CD14-positive monocyte (primary cell): ENCODE results near the gene TNIK. TPM values are rescaled to one million over a fixed set of nuclear protein-coding genes. Genes with fewer than 3 reads are reported as not detected.

Source experiments
- DNase-seq, 3 donors: peaks; one replicate each; pipeline ENCODE4 v3.0.0-alpha.2; 2011 to 2022
- H2AFZ ChIP-seq: 2 replicates; pipeline ENCODE4 v1.6.0; 2012; ENCODE audit warnings: mild to moderate bottlenecking, low read depth, low read length, inconsistent platforms; ENCODE audit not compliant: insufficient read depth, poor library complexity, severe bottlenecking
- H3K27ac ChIP-seq, 2 donors: 1 replicate in 1 of 2; 2 replicates in 1 of 2; pipeline ENCODE4 v1.5.1; 2012 to 2013; ENCODE audit warnings: low read length in 2 of 2, control low read depth in 1 of 2, inconsistent platforms in 1 of 2, low read depth in 1 of 2, mild to moderate bottlenecking in 1 of 2
- H3K27me3 ChIP-seq, 2 donors: one replicate each; pipeline versions ENCODE4 v1.6.0 to v1.6.1; 2011 to 2013; ENCODE audit warnings: low read length in 2 of 2; ENCODE audit not compliant: control insufficient read depth in 2 of 2, insufficient read depth in 2 of 2
- H3K36me3 ChIP-seq, 2 donors: replicated peaks in 1 of 2; 1 replicate in 1 of 2; 2 replicates in 1 of 2; pipeline versions ENCODE4 v1.5.1 to v1.6.1; 2012 to 2013; ENCODE audit warnings: low read length in 2 of 2, control low read depth in 1 of 2, inconsistent platforms in 1 of 2, mild to moderate bottlenecking in 1 of 2; ENCODE audit not compliant: insufficient read depth in 2 of 2, control insufficient read depth in 1 of 2
- H3K4me1 ChIP-seq, 2 donors: 1 replicate in 1 of 2; 2 replicates in 1 of 2; pipeline versions ENCODE4 v1.5.1 to v1.6.1; 2012 to 2013; ENCODE audit warnings: low read length in 2 of 2, control low read depth in 1 of 2, inconsistent platforms in 1 of 2, mild to moderate bottlenecking in 1 of 2, moderate library complexity in 1 of 2; ENCODE audit not compliant: insufficient read depth in 2 of 2, control insufficient read depth in 1 of 2
- H3K4me2 ChIP-seq: replicated peaks from 2 replicates; pipeline ENCODE3; 2012; ENCODE audit warnings: low read length, moderate library complexity, mild to moderate bottlenecking; ENCODE audit not compliant: poor library complexity, severe bottlenecking; ENCODE audit errors: extremely low read depth
- H3K4me3 ChIP-seq, 3 experiments: fragments of 200-600 bp in 1 of 3; sonication (generic) in 1 of 3; replicated peaks in 1 of 3; 1 replicate in 2 of 3; 2 replicates in 1 of 3; pipeline ENCODE4 v1.5.1; 2011 to 2013; ENCODE audit warnings: low read length in 3 of 3, mild to moderate bottlenecking in 3 of 3, control low read depth in 2 of 3, low read depth in 2 of 3, inconsistent platforms in 1 of 3, moderate library complexity in 1 of 3
- H3K79me2 ChIP-seq: 2 replicates; pipeline ENCODE4 v1.6.0; 2012; ENCODE audit warnings: mild to moderate bottlenecking, control low read depth, inconsistent platforms, low read length, moderate library complexity; ENCODE audit not compliant: insufficient read depth
- H3K9ac ChIP-seq: 2 replicates; pipeline ENCODE4 v1.6.0; 2017; ENCODE audit warnings: low read length, mild to moderate bottlenecking; ENCODE audit not compliant: insufficient read depth, poor library complexity, severe bottlenecking
- H3K9me3 ChIP-seq, 2 donors: replicated peaks in 1 of 2; 1 replicate in 1 of 2; 2 replicates in 1 of 2; pipeline versions ENCODE4 v1.5.1 to v1.6.1; 2012 to 2013; ENCODE audit warnings: low read length in 2 of 2, control low read depth in 1 of 2; ENCODE audit not compliant: control insufficient read depth in 1 of 2, insufficient read depth in 1 of 2
- H4K20me1 ChIP-seq: 2 replicates; pipeline ENCODE4 v1.6.0; 2012; ENCODE audit warnings: mild to moderate bottlenecking, low read length, control low read depth, moderate library complexity; ENCODE audit not compliant: insufficient read depth
- H3K27ac Mint-ChIP-seq, 7 donors: one replicate each; pipeline ENCODE4 v1.8.0; 2020; ENCODE audit warnings: mild to moderate bottlenecking in 7 of 7, mixed read lengths in 7 of 7, moderate library complexity in 6 of 7, inconsistent platforms in 2 of 7
- H3K27me3 Mint-ChIP-seq, 3 donors: one replicate each; pipeline ENCODE4 v1.8.0; 2021 to 2022; ENCODE audit warnings: low read depth in 3 of 3, mild to moderate bottlenecking in 3 of 3, mixed read lengths in 3 of 3, moderate library complexity in 3 of 3, inconsistent platforms in 1 of 3
- H3K36me3 Mint-ChIP-seq, 2 donors: one replicate each; pipeline ENCODE4 v1.8.0; 2020; ENCODE audit warnings: mixed read lengths in 2 of 2, inconsistent platforms in 1 of 2, mild to moderate bottlenecking in 1 of 2
- H3K4me1 Mint-ChIP-seq: one replicate; pipeline ENCODE4 v1.8.0; 2020; ENCODE audit warnings: mild to moderate bottlenecking, mixed read lengths
- H3K4me3 Mint-ChIP-seq, 2 donors: one replicate each; pipeline ENCODE4 v1.8.0; 2020; ENCODE audit warnings: mild to moderate bottlenecking in 2 of 2, mixed read lengths in 2 of 2, moderate library complexity in 1 of 2
- H3K9me3 Mint-ChIP-seq, 7 donors: one replicate each; pipeline ENCODE4 v1.8.0; 2020 to 2022; ENCODE audit warnings: mixed read lengths in 7 of 7, mild to moderate bottlenecking in 6 of 7, moderate library complexity in 6 of 7, inconsistent platforms in 2 of 7
- WGBS: methylation state at CpG from one replicate; pipeline ENCODE4 v1.1.5; 2013; ENCODE audit warnings: missing lambda C conversion rate; ENCODE audit not compliant: insufficient coverage; 5-methylcytosine and 5-hydroxymethylcytosine counted together
- intact Hi-C, 2 donors: fragments of 100-400 bp; cut with micrococcal nuclease; formaldehyde crosslinking; loops; one replicate each; pipeline versions ENCODE4 v1.15.0 to v1.15.1; 2023
- polyA plus RNA-seq, 3 donors: library from polyadenylated mRNA; depleted of rRNA in 1 of 3; unstranded in 2 of 3; stranded (reverse) in 1 of 3; fragments of 300-500 nt in 2 of 3; fragments of >200 nt in 1 of 3; fragmentation: Illumina TruSeq in 2 of 3; gene quantifications; 1 replicate in 2 of 3; 2 replicates in 1 of 3; pipeline ENCODE4 v1.2.3, GENCODE V29; 2012 to 2021
- TF ChIP-seq, protein P1 (sequence below): fragments of 200-600 bp; IDR thresholded peaks from one replicate; pipeline ENCODE4 v1.8.0; 2022; ENCODE audit warnings: antibody characterized with exemption, mild to moderate bottlenecking

The TNIK gene
- polyA plus RNA-seq, 3 donors: 0.36 to 1.8 (median 0.75) TPM

DNA sequence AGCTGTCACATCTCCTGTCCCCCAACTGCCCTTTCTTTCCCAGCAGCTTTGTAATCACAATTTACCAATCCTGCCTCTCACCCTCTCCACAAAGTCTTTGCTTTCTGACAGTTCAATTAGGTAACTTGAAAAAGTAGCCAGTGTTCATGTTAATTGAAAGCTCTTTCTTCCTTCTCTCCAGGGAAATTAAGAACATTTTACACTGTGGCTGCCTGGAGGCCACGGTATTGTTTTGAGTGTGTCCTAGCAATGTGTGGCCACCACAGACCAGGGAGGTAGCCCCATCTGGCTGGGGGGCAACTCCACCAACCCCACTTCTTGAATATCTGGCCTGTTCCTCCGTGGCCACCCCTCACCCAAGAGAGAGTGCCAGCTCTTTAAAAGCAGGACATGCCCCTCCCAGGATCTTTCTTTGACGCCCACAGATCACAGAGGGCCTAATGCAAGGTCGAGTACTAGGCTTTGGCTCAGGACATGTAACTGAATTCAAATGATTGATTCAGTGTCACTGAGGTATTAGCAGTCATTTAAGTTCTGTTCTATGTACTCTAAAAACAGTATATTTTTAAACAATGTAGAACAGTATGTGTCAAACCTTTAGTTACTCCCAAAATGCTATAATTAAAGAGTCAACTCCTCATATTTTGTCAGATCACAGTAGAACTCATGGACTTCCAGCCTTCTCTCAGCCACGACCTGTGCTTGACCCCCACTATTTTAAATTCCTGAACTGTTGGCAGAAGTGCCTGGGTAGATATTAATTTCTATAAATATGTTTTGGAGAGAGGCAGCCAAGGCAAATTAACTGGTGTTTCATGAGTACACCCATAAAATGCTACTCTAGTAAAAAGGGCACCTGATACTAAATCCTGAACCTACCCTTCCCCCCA lies 164.5 kb downstream of the TNIK start:
- Histone ChIP-seq H3K36me3 (no peaks in the 10 kb centered on the region), H3K4me1 (no peaks in the 10 kb centered on the region), H4K20me1 (no peaks in the 10 kb centered on the region), H3K9ac (no peak overlapping the region), H2AFZ (no peak overlapping the region), H3K27me3 (no peaks in the 10 kb centered on the region), H3K27ac (no peak overlapping the region), H3K4me2 (no peak overlapping the region), H3K4me3 (no peak overlapping the region), H3K79me2 (no peaks in the 10 kb centered on the region), H3K9me3 (no peaks in the 10 kb centered on the region)
- H3K4me1 Mint-ChIP-seq: no peaks in the 10 kb centered on the region
- DNase-seq: no peak
- H3K4me3 Mint-ChIP-seq: no peak overlapping the region
- intact Hi-C loops: no loop called here
- peaks cover 0 to 9% (median 3%) of the 10 kb centered on the region in 7 donors for H3K9me3 Mint-ChIP-seq
- peaks cover under 1 to 2% (median 1%) of the 10 kb centered on the region in 3 donors for H3K27me3 Mint-ChIP-seq
- TF ChIP-seq, protein P1, sequence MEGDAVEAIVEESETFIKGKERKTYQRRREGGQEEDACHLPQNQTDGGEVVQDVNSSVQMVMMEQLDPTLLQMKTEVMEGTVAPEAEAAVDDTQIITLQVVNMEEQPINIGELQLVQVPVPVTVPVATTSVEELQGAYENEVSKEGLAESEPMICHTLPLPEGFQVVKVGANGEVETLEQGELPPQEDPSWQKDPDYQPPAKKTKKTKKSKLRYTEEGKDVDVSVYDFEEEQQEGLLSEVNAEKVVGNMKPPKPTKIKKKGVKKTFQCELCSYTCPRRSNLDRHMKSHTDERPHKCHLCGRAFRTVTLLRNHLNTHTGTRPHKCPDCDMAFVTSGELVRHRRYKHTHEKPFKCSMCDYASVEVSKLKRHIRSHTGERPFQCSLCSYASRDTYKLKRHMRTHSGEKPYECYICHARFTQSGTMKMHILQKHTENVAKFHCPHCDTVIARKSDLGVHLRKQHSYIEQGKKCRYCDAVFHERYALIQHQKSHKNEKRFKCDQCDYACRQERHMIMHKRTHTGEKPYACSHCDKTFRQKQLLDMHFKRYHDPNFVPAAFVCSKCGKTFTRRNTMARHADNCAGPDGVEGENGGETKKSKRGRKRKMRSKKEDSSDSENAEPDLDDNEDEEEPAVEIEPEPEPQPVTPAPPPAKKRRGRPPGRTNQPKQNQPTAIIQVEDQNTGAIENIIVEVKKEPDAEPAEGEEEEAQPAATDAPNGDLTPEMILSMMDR: no peak
- no peak overlapping the region for H3K27ac Mint-ChIP-seq
- no peaks in the 10 kb centered on the region for H3K36me3 Mint-ChIP-seq
- 94% methylated on average over 2 of the region's 5 CpGs for WGBS

DNA sequence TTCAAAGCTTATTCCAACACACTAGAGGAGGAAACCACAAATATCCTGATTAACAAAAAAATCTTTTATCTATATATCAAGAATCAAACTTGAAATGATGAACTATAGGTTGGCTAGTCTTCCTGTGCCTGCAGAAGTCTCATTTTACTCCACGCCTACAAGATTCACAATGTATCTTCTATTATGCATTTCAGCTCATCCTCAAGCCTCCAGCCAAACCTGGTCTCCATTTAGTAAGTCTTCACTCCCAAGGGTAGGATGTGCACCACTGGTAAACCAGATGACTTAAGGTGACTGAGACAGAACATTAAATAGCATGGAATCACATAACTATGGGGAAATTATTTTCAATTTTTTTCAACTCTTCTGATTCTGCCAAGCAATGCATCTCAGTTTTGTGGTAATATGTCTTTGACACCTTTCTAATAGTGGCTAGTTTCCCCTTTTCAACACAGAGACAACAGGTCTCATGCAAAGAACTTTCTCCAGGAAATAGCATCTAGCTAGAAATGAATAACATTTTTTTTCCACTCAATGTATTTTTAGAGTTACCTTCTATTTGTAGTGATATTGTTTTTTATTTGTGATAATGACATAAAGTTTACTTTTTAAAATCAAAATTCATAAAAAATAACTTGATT lies 166.9 kb downstream of the TNIK start:
- H3K36me3 ChIP-seq: no peaks in the 10 kb centered on the region
- peaks cover 0 to 3% (median 1%) of the 10 kb centered on the region in 7 donors for H3K9me3 Mint-ChIP-seq
- H3K9ac ChIP-seq: no peak overlapping the region
- WGBS: no CpG with 5 or more reads among the region's 1 CpG
- H3K27me3 ChIP-seq: no peaks in the 10 kb centered on the region
- H3K4me1 ChIP-seq: no peaks in the 10 kb centered on the region
- no peaks in the 10 kb centered on the region for H3K4me1 Mint-ChIP-seq
- H3K4me2 ChIP-seq: no peak overlapping the region
- no peaks in the 10 kb centered on the region for H4K20me1 ChIP-seq
- H3K27ac Mint-ChIP-seq: no peak overlapping the region
- H2AFZ ChIP-seq: no peak overlapping the region
- no peaks in the 10 kb centered on the region for H3K9me3 ChIP-seq
- DNase-seq: no peak
- H3K4me3 ChIP-seq: no peak overlapping the region
- no peak overlapping the region for H3K27ac ChIP-seq
- no peaks in the 10 kb centered on the region for H3K79me2 ChIP-seq
- H3K36me3 Mint-ChIP-seq: no peaks in the 10 kb centered on the region
- no peak overlapping the region for H3K4me3 Mint-ChIP-seq
- intact Hi-C loops: no loop called here
- peaks cover 0 to 2% (median 1%) of the 10 kb centered on the region in 3 donors for H3K27me3 Mint-ChIP-seq
- TF ChIP-seq, protein P1: no peak
